ENCODE measurements around the gene SLC25A31. TPM values are rescaled to one million over a fixed set of nuclear protein-coding genes. Genes with fewer than 3 reads are reported as not detected.

The SLC25A31 gene
- total and polyA plus RNA-seq, 2 experiments from 2014 or later, result not detected

DNA sequence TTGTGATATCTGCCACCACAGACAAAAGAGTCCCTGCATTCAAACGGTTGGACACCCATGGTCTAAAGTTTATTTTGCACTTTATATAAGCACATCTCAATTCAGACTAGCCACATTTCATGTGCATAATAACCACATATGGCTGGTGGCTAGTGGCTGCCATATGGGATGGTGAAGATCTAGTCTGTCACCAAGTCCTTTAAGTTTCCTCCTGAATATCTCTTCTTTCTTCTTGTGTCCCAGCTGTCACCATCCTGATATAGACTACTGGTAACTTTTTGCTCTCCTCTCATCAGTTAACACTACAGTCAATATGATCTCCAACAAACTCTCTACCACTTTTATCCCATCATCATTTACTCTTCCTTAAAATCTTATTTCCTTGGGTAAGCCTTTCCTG lies 61.2 kb downstream of the SLC25A31 start:
- Histone ChIP-seq H4K20me1 (replicated peaks; ENCODE audit: insufficient read depth) (no peaks in the 10 kb centered on the region), H3K4me3 (no peak overlapping the region), H3K27me3 (ENCODE audit: insufficient read depth) (no peaks in the 10 kb centered on the region), H3K4me2 (no peak overlapping the region), H3K27ac (ENCODE audit: low read depth) (no peak overlapping the region), H3K4me1 (ENCODE audit: insufficient read depth) (no peaks in the 10 kb centered on the region), H2AFZ (no peak overlapping the region), H3K79me2 (replicated peaks; ENCODE audit: insufficient read depth) (no peaks in the 10 kb centered on the region), H3K9me2 (ENCODE audit: insufficient read depth) (no peaks in the 10 kb centered on the region), H3F3A (replicated peaks; ENCODE audit: low read depth) (no peaks in the 10 kb centered on the region), H3K36me3 (ENCODE audit: insufficient read depth) (no peaks in the 10 kb centered on the region)
- TF ChIP-seq STAT1 (IDR thresholded peaks at IDR 0.05; ENCODE audit: unreplicated experiment), result no peak
- no peak overlapping the region for H3K4me3 Mint-ChIP-seq
- no peaks in the 10 kb centered on the region for H3K36me3 Mint-ChIP-seq (ENCODE audit: low read depth)
- no peaks in the 10 kb centered on the region; the same call in 2 of the 3 replicates for H3K9me3 Mint-ChIP-seq
- no peak overlapping the region for H3K27ac Mint-ChIP-seq
- no peak for ATAC-seq
- DNase-seq (ENCODE audit: low spot score), result no peak
- H3K27me3 Mint-ChIP-seq (ENCODE audit: insufficient read depth, low read depth, poor library complexity), result no peaks in the 10 kb centered on the region
- H3K4me1 Mint-ChIP-seq, result no peaks in the 10 kb centered on the region

DNA sequence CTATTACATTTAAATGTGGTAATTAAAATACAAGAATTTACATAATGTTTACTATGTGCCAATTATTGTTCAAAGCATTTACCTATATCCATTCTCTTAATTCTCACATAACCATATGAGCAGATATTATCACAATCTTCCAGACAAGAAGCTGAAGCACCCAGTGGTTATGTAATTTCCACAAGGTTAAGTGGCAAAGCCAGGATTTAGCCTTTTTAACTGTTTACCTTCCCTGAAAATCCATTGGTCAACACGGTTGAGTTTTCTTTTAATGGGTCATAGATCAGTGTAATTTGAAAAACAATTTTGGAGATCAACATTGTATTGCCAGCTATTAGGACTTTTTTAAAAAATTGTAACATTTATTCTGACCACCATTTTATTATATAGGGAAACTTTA lies 63.3 kb downstream of the SLC25A31 start:
- no peaks in the 10 kb centered on the region for H3K36me3 Mint-ChIP-seq (ENCODE audit: low read depth)
- no peak overlapping the region for H2AFZ ChIP-seq
- no peaks in the 10 kb centered on the region for H3K79me2 ChIP-seq (replicated peaks; ENCODE audit: insufficient read depth)
- no peaks in the 10 kb centered on the region for H3K27me3 Mint-ChIP-seq (ENCODE audit: insufficient read depth, low read depth, poor library complexity)
- no peaks in the 10 kb centered on the region for H3K4me1 ChIP-seq (ENCODE audit: insufficient read depth)
- H3K36me3 ChIP-seq (ENCODE audit: insufficient read depth), result no peaks in the 10 kb centered on the region
- H4K20me1 ChIP-seq (replicated peaks; ENCODE audit: insufficient read depth), result no peaks in the 10 kb centered on the region
- no peak overlapping the region for H3K4me3 Mint-ChIP-seq
- no peak overlapping the region for H3K4me2 ChIP-seq
- H3K4me1 Mint-ChIP-seq, result no peaks in the 10 kb centered on the region
- no peaks in the 10 kb centered on the region for H3K9me3 Mint-ChIP-seq
- DNase-seq (ENCODE audit: low spot score) (no peak), ATAC-seq (no peak)
- no peaks in the 10 kb centered on the region for H3F3A ChIP-seq (replicated peaks; ENCODE audit: low read depth)
- H3K27ac ChIP-seq (ENCODE audit: low read depth), result no peak overlapping the region
- H3K9me2 ChIP-seq (ENCODE audit: insufficient read depth), result no peaks in the 10 kb centered on the region
- H3K27ac Mint-ChIP-seq, result no peak overlapping the region
- H3K4me3 ChIP-seq, result no peak overlapping the region
- no peaks in the 10 kb centered on the region for H3K27me3 ChIP-seq (ENCODE audit: insufficient read depth)
- TF ChIP-seq POLR2AphosphoS5 (IDR thresholded peaks at IDR 0.05; ENCODE audit: low read depth) (no peak), JUNB (IDR thresholded peaks at IDR 0.05; ENCODE audit: unreplicated experiment) (no peak), EZH2 (IDR thresholded peaks at IDR 0.05; ENCODE audit: low read depth, unreplicated experiment) (no peak), ZNF114 (CRISPR knock-in tag; IDR thresholded peaks at IDR 0.05) (no peak), EZH2phosphoT487 (IDR thresholded peaks at IDR 0.05; ENCODE audit: unreplicated experiment) (no peak), NANOG (IDR thresholded peaks at IDR 0.05; ENCODE audit: borderline replicate concordance) (no peak), STAT1 (IDR thresholded peaks at IDR 0.05; ENCODE audit: unreplicated experiment) (no peak), CREB1 (CRISPR knock-in tag; IDR thresholded peaks at IDR 0.05; ENCODE audit: low read depth) (no peak), ZNF331 (CRISPR knock-in tag; IDR thresholded peaks at IDR 0.05; ENCODE audit: low read depth) (no peak)
- TF ChIP-seq, protein P1, sequence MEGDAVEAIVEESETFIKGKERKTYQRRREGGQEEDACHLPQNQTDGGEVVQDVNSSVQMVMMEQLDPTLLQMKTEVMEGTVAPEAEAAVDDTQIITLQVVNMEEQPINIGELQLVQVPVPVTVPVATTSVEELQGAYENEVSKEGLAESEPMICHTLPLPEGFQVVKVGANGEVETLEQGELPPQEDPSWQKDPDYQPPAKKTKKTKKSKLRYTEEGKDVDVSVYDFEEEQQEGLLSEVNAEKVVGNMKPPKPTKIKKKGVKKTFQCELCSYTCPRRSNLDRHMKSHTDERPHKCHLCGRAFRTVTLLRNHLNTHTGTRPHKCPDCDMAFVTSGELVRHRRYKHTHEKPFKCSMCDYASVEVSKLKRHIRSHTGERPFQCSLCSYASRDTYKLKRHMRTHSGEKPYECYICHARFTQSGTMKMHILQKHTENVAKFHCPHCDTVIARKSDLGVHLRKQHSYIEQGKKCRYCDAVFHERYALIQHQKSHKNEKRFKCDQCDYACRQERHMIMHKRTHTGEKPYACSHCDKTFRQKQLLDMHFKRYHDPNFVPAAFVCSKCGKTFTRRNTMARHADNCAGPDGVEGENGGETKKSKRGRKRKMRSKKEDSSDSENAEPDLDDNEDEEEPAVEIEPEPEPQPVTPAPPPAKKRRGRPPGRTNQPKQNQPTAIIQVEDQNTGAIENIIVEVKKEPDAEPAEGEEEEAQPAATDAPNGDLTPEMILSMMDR (conservative IDR thresholded peaks at IDR 0.05; ENCODE audit: low read depth in 2 of 2), result no peak
- TF ChIP-seq, protein P2, sequence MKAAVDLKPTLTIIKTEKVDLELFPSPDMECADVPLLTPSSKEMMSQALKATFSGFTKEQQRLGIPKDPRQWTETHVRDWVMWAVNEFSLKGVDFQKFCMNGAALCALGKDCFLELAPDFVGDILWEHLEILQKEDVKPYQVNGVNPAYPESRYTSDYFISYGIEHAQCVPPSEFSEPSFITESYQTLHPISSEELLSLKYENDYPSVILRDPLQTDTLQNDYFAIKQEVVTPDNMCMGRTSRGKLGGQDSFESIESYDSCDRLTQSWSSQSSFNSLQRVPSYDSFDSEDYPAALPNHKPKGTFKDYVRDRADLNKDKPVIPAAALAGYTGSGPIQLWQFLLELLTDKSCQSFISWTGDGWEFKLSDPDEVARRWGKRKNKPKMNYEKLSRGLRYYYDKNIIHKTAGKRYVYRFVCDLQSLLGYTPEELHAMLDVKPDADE (IDR thresholded peaks at IDR 0.05), result no peak
- TF ChIP-seq, protein P3, sequence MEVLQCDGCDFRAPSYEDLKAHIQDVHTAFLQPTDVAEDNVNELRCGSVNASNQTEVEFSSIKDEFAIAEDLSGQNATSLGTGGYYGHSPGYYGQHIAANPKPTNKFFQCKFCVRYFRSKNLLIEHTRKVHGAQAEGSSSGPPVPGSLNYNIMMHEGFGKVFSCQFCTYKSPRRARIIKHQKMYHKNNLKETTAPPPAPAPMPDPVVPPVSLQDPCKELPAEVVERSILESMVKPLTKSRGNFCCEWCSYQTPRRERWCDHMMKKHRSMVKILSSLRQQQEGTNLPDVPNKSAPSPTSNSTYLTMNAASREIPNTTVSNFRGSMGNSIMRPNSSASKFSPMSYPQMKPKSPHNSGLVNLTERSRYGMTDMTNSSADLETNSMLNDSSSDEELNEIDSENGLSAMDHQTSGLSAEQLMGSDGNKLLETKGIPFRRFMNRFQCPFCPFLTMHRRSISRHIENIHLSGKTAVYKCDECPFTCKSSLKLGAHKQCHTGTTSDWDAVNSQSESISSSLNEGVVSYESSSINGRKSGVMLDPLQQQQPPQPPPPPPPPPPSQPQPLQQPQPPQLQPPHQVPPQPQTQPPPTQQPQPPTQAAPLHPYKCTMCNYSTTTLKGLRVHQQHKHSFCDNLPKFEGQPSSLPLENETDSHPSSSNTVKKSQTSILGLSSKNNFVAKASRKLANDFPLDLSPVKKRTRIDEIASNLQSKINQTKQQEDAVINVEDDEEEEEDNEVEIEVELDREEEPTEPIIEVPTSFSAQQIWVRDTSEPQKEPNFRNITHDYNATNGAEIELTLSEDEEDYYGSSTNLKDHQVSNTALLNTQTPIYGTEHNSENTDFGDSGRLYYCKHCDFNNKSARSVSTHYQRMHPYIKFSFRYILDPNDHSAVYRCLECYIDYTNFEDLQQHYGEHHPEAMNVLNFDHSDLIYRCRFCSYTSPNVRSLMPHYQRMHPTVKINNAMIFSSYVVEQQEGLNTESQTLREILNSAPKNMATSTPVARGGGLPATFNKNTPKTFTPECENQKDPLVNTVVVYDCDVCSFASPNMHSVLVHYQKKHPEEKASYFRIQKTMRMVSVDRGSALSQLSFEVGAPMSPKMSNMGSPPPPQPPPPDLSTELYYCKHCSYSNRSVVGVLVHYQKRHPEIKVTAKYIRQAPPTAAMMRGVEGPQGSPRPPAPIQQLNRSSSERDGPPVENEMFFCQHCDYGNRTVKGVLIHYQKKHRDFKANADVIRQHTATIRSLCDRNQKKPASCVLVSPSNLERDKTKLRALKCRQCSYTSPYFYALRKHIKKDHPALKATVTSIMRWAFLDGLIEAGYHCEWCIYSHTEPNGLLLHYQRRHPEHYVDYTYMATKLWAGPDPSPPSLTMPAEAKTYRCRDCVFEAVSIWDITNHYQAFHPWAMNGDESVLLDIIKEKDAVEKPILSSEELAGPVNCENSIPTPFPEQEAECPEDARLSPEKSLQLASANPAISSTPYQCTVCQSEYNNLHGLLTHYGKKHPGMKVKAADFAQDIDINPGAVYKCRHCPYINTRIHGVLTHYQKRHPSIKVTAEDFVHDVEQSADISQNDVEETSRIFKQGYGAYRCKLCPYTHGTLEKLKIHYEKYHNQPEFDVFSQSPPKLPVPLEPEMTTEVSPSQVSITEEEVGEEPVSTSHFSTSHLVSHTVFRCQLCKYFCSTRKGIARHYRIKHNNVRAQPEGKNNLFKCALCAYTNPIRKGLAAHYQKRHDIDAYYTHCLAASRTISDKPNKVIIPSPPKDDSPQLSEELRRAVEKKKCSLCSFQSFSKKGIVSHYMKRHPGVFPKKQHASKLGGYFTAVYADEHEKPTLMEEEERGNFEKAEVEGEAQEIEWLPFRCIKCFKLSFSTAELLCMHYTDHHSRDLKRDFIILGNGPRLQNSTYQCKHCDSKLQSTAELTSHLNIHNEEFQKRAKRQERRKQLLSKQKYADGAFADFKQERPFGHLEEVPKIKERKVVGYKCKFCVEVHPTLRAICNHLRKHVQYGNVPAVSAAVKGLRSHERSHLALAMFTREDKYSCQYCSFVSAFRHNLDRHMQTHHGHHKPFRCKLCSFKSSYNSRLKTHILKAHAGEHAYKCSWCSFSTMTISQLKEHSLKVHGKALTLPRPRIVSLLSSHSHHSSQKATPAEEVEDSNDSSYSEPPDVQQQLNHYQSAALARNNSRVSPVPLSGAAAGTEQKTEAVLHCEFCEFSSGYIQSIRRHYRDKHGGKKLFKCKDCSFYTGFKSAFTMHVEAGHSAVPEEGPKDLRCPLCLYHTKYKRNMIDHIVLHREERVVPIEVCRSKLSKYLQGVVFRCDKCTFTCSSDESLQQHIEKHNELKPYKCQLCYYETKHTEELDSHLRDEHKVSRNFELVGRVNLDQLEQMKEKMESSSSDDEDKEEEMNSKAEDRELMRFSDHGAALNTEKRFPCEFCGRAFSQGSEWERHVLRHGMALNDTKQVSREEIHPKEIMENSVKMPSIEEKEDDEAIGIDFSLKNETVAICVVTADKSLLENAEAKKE (CRISPR knock-in tag; IDR thresholded peaks at IDR 0.05), result no peak
